ENCODE data around the gene CLK3.

GRCh38 chr15:74655424-74655823, 39.8 kb downstream of the CLK3 start:
- TF ChIP-seq CTCF (IDR thresholded peaks at IDR 0.05), result no peak
- no peak for TF ChIP-seq POLR2A (IDR thresholded peaks at IDR 0.05; ENCODE audit: low read length)
- TF ChIP-seq RARB (CRISPR knock-in tag; IDR thresholded peaks at IDR 0.05), result no peak
- no peak for TF ChIP-seq MAX (IDR thresholded peaks at IDR 0.05)
- TF ChIP-seq MAFK (IDR thresholded peaks at IDR 0.05; ENCODE audit: partially characterized antibody), result no peak
- no peak for TF ChIP-seq REST (IDR thresholded peaks at IDR 0.05)
- TF ChIP-seq HDAC2 (IDR thresholded peaks at IDR 0.05), result no peak
- no peak for TF ChIP-seq USF2 (IDR thresholded peaks at IDR 0.05)
